B cell (primary cell): Measurements from ENCODE around the gene MLLT3. TPM values are rescaled to one million over a fixed set of nuclear protein-coding genes. Genes with fewer than 3 reads are reported as not detected.

Source experiments
- ATAC-seq: fragments of 200-7000 bp; cut with Tn5 transposase; one replicate; pipeline ENCODE4 v1.10.0; 2021; ENCODE audit warnings: low read depth, mild to moderate bottlenecking, moderate number of reproducible peaks, moderate library complexity
- CTCF ChIA-PET: fragments of 350-600 bp; sonication (Branson Sonifier 250); formaldehyde crosslinking; loops from one replicate; lab custom pipeline; 2021; ENCODE audit warnings: antibody characterized with exemption, inconsistent platforms; lab: Charles Lee
- POLR2A ChIA-PET: fragments of 350-600 bp; sonication (Branson Sonifier 250); formaldehyde crosslinking; loops from one replicate; lab custom pipeline; 2021; ENCODE audit warnings: antibody characterized with exemption; lab: Charles Lee
- DNase-seq: peaks from one replicate; pipeline ENCODE4 v3.0.0; 2013
- H2AFZ ChIP-seq: 2 replicates; pipeline ENCODE4 v1.6.1; 2012; ENCODE audit warnings: mild to moderate bottlenecking, low read depth, low read length; ENCODE audit not compliant: insufficient read depth, poor library complexity, severe bottlenecking
- H3K27ac ChIP-seq, 2 donors: 1 replicate in 1 of 2; 2 replicates in 1 of 2; pipeline ENCODE4 v1.5.1; 2012 to 2013; ENCODE audit warnings: low read length in 2 of 2, mild to moderate bottlenecking in 2 of 2, moderate library complexity in 1 of 2
- H3K27me3 ChIP-seq, 4 experiments: fragments of 200-600 bp in 1 of 4; sonication (generic) in 1 of 4; replicated peaks in 1 of 4; 1 replicate in 2 of 4; 2 replicates in 2 of 4; pipeline versions ENCODE4 v1.6.1 to v1.7.0; 2013 to 2016; ENCODE audit warnings: low read length in 3 of 4, mild to moderate bottlenecking in 2 of 4, mixed read lengths in 1 of 4, moderate library complexity in 1 of 4; ENCODE audit not compliant: insufficient read depth in 4 of 4, control insufficient read depth in 3 of 4; ENCODE audit errors: control extremely low read depth in 1 of 4
- H3K36me3 ChIP-seq, 2 experiments: replicated peaks in 1 of 2; 1 replicate in 1 of 2; 2 replicates in 1 of 2; pipeline versions ENCODE4 v1.6.1 to v1.7.1; 2013; ENCODE audit warnings: low read length in 1 of 2; ENCODE audit not compliant: insufficient read depth in 2 of 2, control insufficient read depth in 1 of 2; ENCODE audit errors: control extremely low read depth in 1 of 2, extremely low read depth in 1 of 2
- H3K4me1 ChIP-seq, 2 donors: fragments of 200-600 bp in 1 of 2; sonication (generic) in 1 of 2; 1 replicate in 1 of 2; 2 replicates in 1 of 2; pipeline versions ENCODE4 v1.5.1 to v1.6.1; 2013 to 2017; ENCODE audit warnings: low read length in 2 of 2; ENCODE audit not compliant: control insufficient read depth in 2 of 2, insufficient read depth in 2 of 2
- H3K4me2 ChIP-seq: replicated peaks from 2 replicates; pipeline ENCODE3; 2012; ENCODE audit warnings: mild to moderate bottlenecking, low read depth, low read length; ENCODE audit not compliant: poor library complexity, severe bottlenecking
- H3K4me3 ChIP-seq, 5 experiments: fragments of 200-600 bp in 1 of 5; sonication (generic) in 1 of 5; 1 replicate in 3 of 5; 2 replicates in 2 of 5; pipeline versions ENCODE4 v1.5.1 to v1.7.0; 2011 to 2016; ENCODE audit warnings: low read length in 4 of 5, mild to moderate bottlenecking in 4 of 5, low read depth in 2 of 5, control low read depth in 1 of 5, moderate library complexity in 1 of 5; ENCODE audit not compliant: insufficient read depth in 1 of 5; ENCODE audit errors: control extremely low read depth in 1 of 5, extremely low read depth in 1 of 5
- H3K79me2 ChIP-seq: fragments of 200-600 bp; sonication (generic); one replicate; pipeline ENCODE4 v1.6.0; 2016; ENCODE audit warnings: low read length; ENCODE audit not compliant: control insufficient read depth, insufficient read depth
- H3K9ac ChIP-seq: fragments of 200-600 bp; sonication (generic); 2 replicates; pipeline ENCODE4 v1.6.1; 2017; ENCODE audit warnings: mild to moderate bottlenecking, low read length, moderate library complexity
- H3K9me3 ChIP-seq, 3 donors: one replicate each; pipeline versions ENCODE4 v1.6.1 to v1.7.1; 2013; ENCODE audit warnings: low read length in 2 of 3; ENCODE audit not compliant: control insufficient read depth in 2 of 3, insufficient read depth in 1 of 3; ENCODE audit errors: control extremely low read depth in 1 of 3
- H4K20me1 ChIP-seq: 2 replicates; pipeline ENCODE4 v1.6.0; 2012; ENCODE audit warnings: mild to moderate bottlenecking, low read length; ENCODE audit not compliant: insufficient read depth, control insufficient read depth, poor library complexity, severe bottlenecking
- H3K27ac Mint-ChIP-seq: one replicate; pipeline ENCODE4 v1.8.0; 2021; ENCODE audit warnings: mixed read lengths
- H3K27me3 Mint-ChIP-seq: one replicate; pipeline ENCODE4 v1.8.0; 2021; ENCODE audit warnings: mixed read lengths
- H3K4me1 Mint-ChIP-seq: one replicate; pipeline ENCODE4 v1.8.0; 2021; ENCODE audit warnings: mixed read lengths
- H3K4me3 Mint-ChIP-seq: one replicate; pipeline ENCODE4 v1.8.0; 2021; ENCODE audit warnings: mixed read lengths
- H3K9me3 Mint-ChIP-seq: one replicate; pipeline ENCODE4 v1.8.0; 2022; ENCODE audit warnings: mixed read lengths; ENCODE audit not compliant: insufficient read depth
- EZH2 ChIP-seq: IDR thresholded peaks from 2 replicates; pipeline ENCODE4 v1.6.1; 2012; ENCODE audit warnings: borderline replicate concordance, low read depth, mild to moderate bottlenecking, moderate library complexity, low read length; ENCODE audit not compliant: insufficient read depth, poor library complexity, severe bottlenecking
- intact Hi-C: fragments of 100-400 bp; cut with micrococcal nuclease; formaldehyde crosslinking; loops from one replicate; pipeline ENCODE4 v1.10.0; 2022
- polyA plus RNA-seq: library from polyadenylated mRNA; depleted of rRNA; stranded (reverse); fragments of >200 nt; gene quantifications from 2 replicates; pipeline ENCODE4 v1.2.3, GENCODE V29; 2012
- total RNA-seq, 2 donors: library from RNA; stranded (reverse); fragments of 120-200 nt in 1 of 2; gene quantifications; 1 replicate in 1 of 2; 2 replicates in 1 of 2; pipeline versions ENCODE4 v1.2.3 to v1.2.4, GENCODE V29; 2013 to 2022
- TF ChIP-seq, protein P1 (sequence below): fragments of 200-600 bp; IDR thresholded peaks from one replicate; pipeline ENCODE4 v1.8.0; 2022; ENCODE audit warnings: antibody characterized with exemption, mild to moderate bottlenecking

The MLLT3 gene
- total and polyA plus RNA-seq, 2 donors (not counting 1 experiment from before 2014, with no cell fraction given) = 3.4 to 3.6 TPM

DNA sequence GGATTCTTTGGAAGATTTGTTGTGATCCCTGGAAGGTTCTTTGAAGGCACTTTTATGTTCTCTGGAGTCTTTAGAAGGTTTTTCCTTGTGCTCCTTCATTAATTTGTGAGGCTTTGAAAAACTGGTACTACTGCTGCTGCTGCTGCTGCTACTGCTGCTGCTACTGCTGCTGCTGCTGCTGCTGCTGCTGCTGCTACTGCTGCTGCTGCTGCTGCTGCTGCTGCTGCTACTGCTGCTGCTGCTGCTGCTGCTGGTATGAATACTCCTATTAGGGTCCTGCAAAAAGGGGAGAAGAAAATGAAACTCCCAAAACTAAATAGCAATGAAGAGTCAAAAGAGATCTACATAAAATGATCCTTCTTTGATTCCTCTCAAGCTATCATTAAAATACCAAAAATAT, 208.1 kb downstream of the MLLT3 start:
- ChIA-PET CTCF (no interaction called here), POLR2A (no interaction called here)
- intact Hi-C loops = no loop called here
- no peaks in the 10 kb centered on the region for H3K27me3 Mint-ChIP-seq
- Histone ChIP-seq H3K4me1 (no peaks in the 10 kb centered on the region), H3K4me3 (no peak overlapping the region), H3K4me2 (no peak overlapping the region), H3K27ac (no peak overlapping the region), H3K27me3 (no peaks in the 10 kb centered on the region), H3K79me2 (no peaks in the 10 kb centered on the region), H3K36me3 (no peaks in the 10 kb centered on the region), H4K20me1 (no peaks in the 10 kb centered on the region), H3K9me3 (no peaks in the 10 kb centered on the region), H3K9ac (no peak overlapping the region), H2AFZ (no peak overlapping the region)
- H3K4me1 Mint-ChIP-seq = no peaks in the 10 kb centered on the region
- TF ChIP-seq, protein P1, sequence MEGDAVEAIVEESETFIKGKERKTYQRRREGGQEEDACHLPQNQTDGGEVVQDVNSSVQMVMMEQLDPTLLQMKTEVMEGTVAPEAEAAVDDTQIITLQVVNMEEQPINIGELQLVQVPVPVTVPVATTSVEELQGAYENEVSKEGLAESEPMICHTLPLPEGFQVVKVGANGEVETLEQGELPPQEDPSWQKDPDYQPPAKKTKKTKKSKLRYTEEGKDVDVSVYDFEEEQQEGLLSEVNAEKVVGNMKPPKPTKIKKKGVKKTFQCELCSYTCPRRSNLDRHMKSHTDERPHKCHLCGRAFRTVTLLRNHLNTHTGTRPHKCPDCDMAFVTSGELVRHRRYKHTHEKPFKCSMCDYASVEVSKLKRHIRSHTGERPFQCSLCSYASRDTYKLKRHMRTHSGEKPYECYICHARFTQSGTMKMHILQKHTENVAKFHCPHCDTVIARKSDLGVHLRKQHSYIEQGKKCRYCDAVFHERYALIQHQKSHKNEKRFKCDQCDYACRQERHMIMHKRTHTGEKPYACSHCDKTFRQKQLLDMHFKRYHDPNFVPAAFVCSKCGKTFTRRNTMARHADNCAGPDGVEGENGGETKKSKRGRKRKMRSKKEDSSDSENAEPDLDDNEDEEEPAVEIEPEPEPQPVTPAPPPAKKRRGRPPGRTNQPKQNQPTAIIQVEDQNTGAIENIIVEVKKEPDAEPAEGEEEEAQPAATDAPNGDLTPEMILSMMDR = no peak
- TF ChIP-seq EZH2 = no peak
- H3K4me3 Mint-ChIP-seq = no peak overlapping the region
- no peak for ATAC-seq
- no peak overlapping the region for H3K27ac Mint-ChIP-seq
- no peak for DNase-seq
- H3K9me3 Mint-ChIP-seq = no peaks in the 10 kb centered on the region

DNA sequence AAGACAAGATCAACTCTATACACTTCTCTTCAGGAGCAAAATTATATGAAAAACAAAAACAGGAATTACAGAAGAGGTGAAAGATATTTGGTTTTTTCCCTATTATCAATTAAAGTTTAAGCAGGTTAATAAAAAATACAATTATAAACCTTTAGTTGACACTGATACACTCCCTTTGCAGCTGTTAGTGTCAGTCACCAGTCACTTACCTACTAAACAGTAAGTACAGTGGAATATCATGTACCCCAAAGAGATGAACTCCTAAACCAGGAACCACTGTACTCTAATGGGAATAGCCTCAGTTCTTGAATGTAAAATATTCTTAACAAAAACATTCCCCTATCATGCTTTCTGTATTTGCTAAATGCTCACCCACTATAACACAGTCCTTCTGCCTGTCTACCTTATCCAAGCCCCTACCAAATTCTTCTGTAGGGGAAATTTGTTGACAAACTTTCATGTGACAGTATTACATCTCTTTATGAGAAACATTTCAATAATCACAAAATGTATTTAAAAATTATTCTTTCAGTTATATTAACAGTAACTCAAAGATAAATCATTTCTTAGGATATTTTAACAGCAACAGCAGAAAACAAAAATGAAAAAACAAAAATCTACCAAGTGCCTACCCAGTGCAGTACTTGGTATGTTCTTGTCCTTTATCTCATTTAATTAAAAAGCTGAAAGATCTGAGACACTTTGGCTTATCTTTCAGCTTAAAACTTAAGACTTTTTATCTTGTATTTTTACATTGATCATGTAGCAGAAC, 212.8 kb downstream of the MLLT3 start:
- H3K9me3 ChIP-seq = no peaks in the 10 kb centered on the region
- H3K4me2 ChIP-seq = no peak overlapping the region
- peaks cover 1% of the 10 kb centered on the region for H3K4me1 Mint-ChIP-seq
- ATAC-seq (no peak), DNase-seq (no peak)
- H3K4me3 ChIP-seq = no peak overlapping the region
- no peak overlapping the region for H2AFZ ChIP-seq
- TF ChIP-seq, protein P1 = no peak
- no peak for TF ChIP-seq EZH2
- intact Hi-C loops = no loop called here
- H3K27me3 ChIP-seq = no peaks in the 10 kb centered on the region
- no peak overlapping the region for H3K4me3 Mint-ChIP-seq
- no peaks in the 10 kb centered on the region for H4K20me1 ChIP-seq
- no peak overlapping the region for H3K9ac ChIP-seq
- H3K36me3 ChIP-seq = no peaks in the 10 kb centered on the region
- no peak overlapping the region for H3K27ac ChIP-seq
- no peak overlapping the region for H3K27ac Mint-ChIP-seq
- POLR2A ChIA-PET = no interaction called here
- no peaks in the 10 kb centered on the region for H3K27me3 Mint-ChIP-seq
- CTCF ChIA-PET = no interaction called here
- no peaks in the 10 kb centered on the region for H3K9me3 Mint-ChIP-seq
- H3K79me2 ChIP-seq = no peaks in the 10 kb centered on the region
- no peaks in the 10 kb centered on the region for H3K4me1 ChIP-seq
